GM23338 (cell line): ENCODE results near the gene CDHR4.

ENCODE experiments used
- CREB1 ChIP-seq: fragments of 250-450 bp; sonication (Bioruptor Pico); IDR thresholded peaks from 2 replicates; pipeline ENCODE4 v1.5.0; 2020; ENCODE audit warnings: low read depth, mild to moderate bottlenecking, moderate library complexity
- EZH2 ChIP-seq: fragments of 200-600 bp; sonication (generic); IDR thresholded peaks from one replicate; pipeline ENCODE4 v1.8.0; 2017; ENCODE audit warnings: antibody characterized with exemption, mild to moderate bottlenecking, low read depth; ENCODE audit not compliant: unreplicated experiment
- EZH2phosphoT487 ChIP-seq: fragments of 200-600 bp; sonication (generic); IDR thresholded peaks from one replicate; pipeline ENCODE4 v1.8.1; 2018; ENCODE audit warnings: antibody characterized with exemption; ENCODE audit not compliant: unreplicated experiment
- JUNB ChIP-seq: IDR thresholded peaks from one replicate; pipeline ENCODE4 v1.6.1; 2016; ENCODE audit warnings: antibody characterized with exemption; ENCODE audit not compliant: unreplicated experiment
- POLR2AphosphoS5 ChIP-seq: IDR thresholded peaks from 2 replicates; pipeline ENCODE4 v1.6.1; 2016; ENCODE audit warnings: antibody characterized with exemption, low read depth
- TF ChIP-seq, protein P1 (sequence below), 2 experiments: fragments of 200-600 bp in 1 of 2; sonication (generic) in 1 of 2; conservative IDR thresholded peaks; 2 replicates each; pipeline versions ENCODE4 v1.5.1 to v1.6.1; 2016 to 2017; ENCODE audit warnings: antibody characterized with exemption in 2 of 2, low read depth in 2 of 2, mild to moderate bottlenecking in 2 of 2, moderate library complexity in 1 of 2
- TF ChIP-seq, protein P2 (sequence below): IDR thresholded peaks from 2 replicates; pipeline ENCODE4 v1.6.1; 2016; ENCODE audit warnings: antibody characterized with exemption
- TF ChIP-seq, protein P3 (sequence below): IDR thresholded peaks from one replicate; pipeline ENCODE4 v1.6.1; 2018; ENCODE audit warnings: antibody characterized with exemption; ENCODE audit not compliant: unreplicated experiment

DNA sequence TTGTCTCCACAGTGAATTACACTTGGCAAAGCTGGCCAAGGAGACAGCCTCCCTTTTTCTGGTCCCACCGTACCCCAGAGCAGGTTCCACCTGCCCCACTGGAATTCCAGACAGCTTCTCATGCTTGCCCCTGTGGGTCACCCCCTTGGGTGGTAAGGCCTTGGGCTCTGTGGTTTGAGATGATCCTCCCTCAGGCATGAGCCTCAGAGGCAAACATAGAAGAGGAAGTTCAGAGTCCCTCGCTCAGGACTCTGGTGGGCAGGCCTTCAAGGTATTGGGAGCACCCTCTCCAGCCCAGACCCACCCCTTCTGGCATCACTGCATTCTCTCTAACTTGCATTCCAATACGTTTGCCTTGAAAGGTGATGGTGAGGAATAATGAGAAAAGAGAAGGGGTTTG lies 31.7 kb upstream of the CDHR4 start:
- TF ChIP-seq, protein P1, sequence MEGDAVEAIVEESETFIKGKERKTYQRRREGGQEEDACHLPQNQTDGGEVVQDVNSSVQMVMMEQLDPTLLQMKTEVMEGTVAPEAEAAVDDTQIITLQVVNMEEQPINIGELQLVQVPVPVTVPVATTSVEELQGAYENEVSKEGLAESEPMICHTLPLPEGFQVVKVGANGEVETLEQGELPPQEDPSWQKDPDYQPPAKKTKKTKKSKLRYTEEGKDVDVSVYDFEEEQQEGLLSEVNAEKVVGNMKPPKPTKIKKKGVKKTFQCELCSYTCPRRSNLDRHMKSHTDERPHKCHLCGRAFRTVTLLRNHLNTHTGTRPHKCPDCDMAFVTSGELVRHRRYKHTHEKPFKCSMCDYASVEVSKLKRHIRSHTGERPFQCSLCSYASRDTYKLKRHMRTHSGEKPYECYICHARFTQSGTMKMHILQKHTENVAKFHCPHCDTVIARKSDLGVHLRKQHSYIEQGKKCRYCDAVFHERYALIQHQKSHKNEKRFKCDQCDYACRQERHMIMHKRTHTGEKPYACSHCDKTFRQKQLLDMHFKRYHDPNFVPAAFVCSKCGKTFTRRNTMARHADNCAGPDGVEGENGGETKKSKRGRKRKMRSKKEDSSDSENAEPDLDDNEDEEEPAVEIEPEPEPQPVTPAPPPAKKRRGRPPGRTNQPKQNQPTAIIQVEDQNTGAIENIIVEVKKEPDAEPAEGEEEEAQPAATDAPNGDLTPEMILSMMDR (conservative IDR thresholded peaks at IDR 0.05; ENCODE audit: low read depth in 2 of 2) = no peak
- TF ChIP-seq JUNB (no peak), EZH2 (no peak), POLR2AphosphoS5 (no peak), CREB1 (CRISPR knock-in tag) (no peak), EZH2phosphoT487 (no peak)
- TF ChIP-seq, protein P2, sequence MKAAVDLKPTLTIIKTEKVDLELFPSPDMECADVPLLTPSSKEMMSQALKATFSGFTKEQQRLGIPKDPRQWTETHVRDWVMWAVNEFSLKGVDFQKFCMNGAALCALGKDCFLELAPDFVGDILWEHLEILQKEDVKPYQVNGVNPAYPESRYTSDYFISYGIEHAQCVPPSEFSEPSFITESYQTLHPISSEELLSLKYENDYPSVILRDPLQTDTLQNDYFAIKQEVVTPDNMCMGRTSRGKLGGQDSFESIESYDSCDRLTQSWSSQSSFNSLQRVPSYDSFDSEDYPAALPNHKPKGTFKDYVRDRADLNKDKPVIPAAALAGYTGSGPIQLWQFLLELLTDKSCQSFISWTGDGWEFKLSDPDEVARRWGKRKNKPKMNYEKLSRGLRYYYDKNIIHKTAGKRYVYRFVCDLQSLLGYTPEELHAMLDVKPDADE = no peak
- TF ChIP-seq, protein P3, sequence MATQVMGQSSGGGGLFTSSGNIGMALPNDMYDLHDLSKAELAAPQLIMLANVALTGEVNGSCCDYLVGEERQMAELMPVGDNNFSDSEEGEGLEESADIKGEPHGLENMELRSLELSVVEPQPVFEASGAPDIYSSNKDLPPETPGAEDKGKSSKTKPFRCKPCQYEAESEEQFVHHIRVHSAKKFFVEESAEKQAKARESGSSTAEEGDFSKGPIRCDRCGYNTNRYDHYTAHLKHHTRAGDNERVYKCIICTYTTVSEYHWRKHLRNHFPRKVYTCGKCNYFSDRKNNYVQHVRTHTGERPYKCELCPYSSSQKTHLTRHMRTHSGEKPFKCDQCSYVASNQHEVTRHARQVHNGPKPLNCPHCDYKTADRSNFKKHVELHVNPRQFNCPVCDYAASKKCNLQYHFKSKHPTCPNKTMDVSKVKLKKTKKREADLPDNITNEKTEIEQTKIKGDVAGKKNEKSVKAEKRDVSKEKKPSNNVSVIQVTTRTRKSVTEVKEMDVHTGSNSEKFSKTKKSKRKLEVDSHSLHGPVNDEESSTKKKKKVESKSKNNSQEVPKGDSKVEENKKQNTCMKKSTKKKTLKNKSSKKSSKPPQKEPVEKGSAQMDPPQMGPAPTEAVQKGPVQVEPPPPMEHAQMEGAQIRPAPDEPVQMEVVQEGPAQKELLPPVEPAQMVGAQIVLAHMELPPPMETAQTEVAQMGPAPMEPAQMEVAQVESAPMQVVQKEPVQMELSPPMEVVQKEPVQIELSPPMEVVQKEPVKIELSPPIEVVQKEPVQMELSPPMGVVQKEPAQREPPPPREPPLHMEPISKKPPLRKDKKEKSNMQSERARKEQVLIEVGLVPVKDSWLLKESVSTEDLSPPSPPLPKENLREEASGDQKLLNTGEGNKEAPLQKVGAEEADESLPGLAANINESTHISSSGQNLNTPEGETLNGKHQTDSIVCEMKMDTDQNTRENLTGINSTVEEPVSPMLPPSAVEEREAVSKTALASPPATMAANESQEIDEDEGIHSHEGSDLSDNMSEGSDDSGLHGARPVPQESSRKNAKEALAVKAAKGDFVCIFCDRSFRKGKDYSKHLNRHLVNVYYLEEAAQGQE = no peak
